ENCODE measurements around the gene DNAJC27.

DNAJC27 gene

GRCh38 chr2:24912986-24913385 is 58.8 kb downstream of the DNAJC27 start:
- no peak for DNase-seq (ENCODE audit: low read depth, low spot score)
- H3K4me3 ChIP-seq (ENCODE audit: low read depth, low read length), result no peak overlapping the region
- ChIA-PET POLR2A (no interaction called here), CTCF (no interaction called here)
- no peak for TF ChIP-seq CTCF (IDR thresholded peaks at IDR 0.05; ENCODE audit: insufficient read depth, low read length, missing control alignments)

DNA sequence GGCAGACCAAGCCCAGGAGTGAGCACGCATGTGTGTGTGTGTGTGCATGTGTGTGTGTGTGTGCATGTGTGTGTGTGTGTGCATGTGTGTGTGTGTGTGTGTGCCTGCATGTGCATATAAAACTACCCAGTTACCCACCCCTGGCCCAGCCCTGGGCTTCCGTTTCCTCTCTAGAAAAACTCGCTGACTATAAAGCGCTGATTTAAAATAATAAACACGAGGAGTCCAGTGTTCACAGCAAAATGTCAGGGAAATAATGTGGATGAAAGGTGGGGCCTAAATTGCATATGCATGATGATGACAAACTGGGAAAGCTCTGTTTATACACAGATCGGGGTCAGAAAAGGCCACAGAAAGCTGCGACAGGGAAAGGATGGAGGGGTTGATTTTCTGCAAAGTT is 59.2 kb downstream of the DNAJC27 start:
- ChIA-PET CTCF (no interaction called here), POLR2A (no interaction called here)
- DNase-seq (ENCODE audit: low read depth, low spot score), result no peak
- TF ChIP-seq CTCF (IDR thresholded peaks at IDR 0.05; ENCODE audit: insufficient read depth, low read length, missing control alignments), result no peak
- H3K4me3 ChIP-seq (ENCODE audit: low read depth, low read length), result no peak overlapping the region

DNA sequence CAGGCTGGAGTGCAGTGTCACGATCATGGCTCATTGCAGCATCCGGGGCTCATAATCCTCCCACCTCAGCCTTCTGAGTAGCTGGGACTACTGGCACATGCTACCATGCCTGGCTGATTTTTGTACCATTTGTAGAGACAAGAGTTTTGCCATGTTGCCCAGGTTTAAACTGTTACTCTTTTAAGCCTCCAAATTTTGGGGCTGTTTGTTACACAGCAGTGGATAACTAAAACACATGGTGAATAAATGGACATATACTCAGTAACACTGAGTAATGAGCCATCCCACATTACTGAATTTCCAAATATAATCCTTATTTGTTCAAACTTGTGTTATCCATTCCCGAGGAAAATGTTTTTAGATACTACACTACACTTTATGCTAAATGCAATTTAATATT is 61.5 kb downstream of the DNAJC27 start:
- ChIA-PET POLR2A (no interaction called here), CTCF (no interaction called here)
- no peak for TF ChIP-seq CTCF (IDR thresholded peaks at IDR 0.05; ENCODE audit: insufficient read depth, low read length, missing control alignments)
- no peak overlapping the region for H3K4me3 ChIP-seq (ENCODE audit: low read depth, low read length)
- no peak for DNase-seq (ENCODE audit: low read depth, low spot score)

GRCh38 chr2:24909555-24910177 is 62.1 kb downstream of the DNAJC27 start:
- CTCF ChIA-PET, result no interaction called here
- POLR2A ChIA-PET, result no interaction called here
- no peak for TF ChIP-seq CTCF (IDR thresholded peaks at IDR 0.05; ENCODE audit: insufficient read depth, low read length, missing control alignments)
- DNase-seq (ENCODE audit: low read depth, low spot score), result peak; percentile 38
- H3K4me3 ChIP-seq (ENCODE audit: low read depth, low read length), result no peak overlapping the region

GRCh38 chr2:24908461-24908901 is 63.3 kb downstream of the DNAJC27 start:
- CTCF ChIA-PET, result interaction anchor here (1.9 kb wide), 1 partner anchor 8 kb away, joined by 5 read pairs; no protein-coding TSS in a partner anchor
- no peak for DNase-seq (ENCODE audit: low read depth, low spot score)
- H3K4me3 ChIP-seq (ENCODE audit: low read depth, low read length), result no peak overlapping the region
- POLR2A ChIA-PET, result no interaction called here
- no peak for TF ChIP-seq CTCF (IDR thresholded peaks at IDR 0.05; ENCODE audit: insufficient read depth, low read length, missing control alignments)

DNA sequence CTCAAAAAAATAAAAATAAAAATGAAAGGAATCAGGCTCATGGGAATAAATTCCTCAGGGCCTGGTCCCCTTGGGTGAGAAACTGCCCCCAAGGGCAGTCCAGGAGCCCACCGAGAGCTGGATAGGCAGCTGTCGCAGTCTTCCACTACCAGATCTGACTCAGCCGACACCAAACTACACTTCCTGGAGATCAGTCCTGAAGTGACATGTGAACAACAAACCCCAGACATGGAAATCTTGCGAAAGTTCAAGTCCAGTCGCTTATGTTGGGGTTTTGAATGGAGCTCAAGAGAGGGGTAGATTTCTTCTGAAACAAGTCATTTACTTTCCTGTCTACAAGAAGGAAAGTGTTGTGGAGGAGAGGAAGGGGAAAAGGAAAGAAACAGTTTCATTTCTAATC is 64.6 kb downstream of the DNAJC27 start:
- no peak for TF ChIP-seq CTCF (IDR thresholded peaks at IDR 0.05; ENCODE audit: insufficient read depth, low read length, missing control alignments)
- POLR2A ChIA-PET, result no interaction called here
- CTCF ChIA-PET, result interaction anchor here (1.9 kb wide), 1 partner anchor 9 kb away, joined by 5 read pairs; no protein-coding TSS in a partner anchor
- DNase-seq (ENCODE audit: low read depth, low spot score), result no peak
- no peak overlapping the region for H3K4me3 ChIP-seq (ENCODE audit: low read depth, low read length)
